Measurements from ENCODE around the gene INAVA. TPM values are rescaled to one million over a fixed set of nuclear protein-coding genes. Genes with fewer than 3 reads are reported as not detected.
"Not testable (repeated sequence)": the region's sequence is repeated elsewhere in the genome, so short reads cannot be mapped to it uniquely, and the experiment has no call there.

INAVA gene
- total RNA-seq, 1 donor from 2014 or later, result 2.4 TPM

DNA sequence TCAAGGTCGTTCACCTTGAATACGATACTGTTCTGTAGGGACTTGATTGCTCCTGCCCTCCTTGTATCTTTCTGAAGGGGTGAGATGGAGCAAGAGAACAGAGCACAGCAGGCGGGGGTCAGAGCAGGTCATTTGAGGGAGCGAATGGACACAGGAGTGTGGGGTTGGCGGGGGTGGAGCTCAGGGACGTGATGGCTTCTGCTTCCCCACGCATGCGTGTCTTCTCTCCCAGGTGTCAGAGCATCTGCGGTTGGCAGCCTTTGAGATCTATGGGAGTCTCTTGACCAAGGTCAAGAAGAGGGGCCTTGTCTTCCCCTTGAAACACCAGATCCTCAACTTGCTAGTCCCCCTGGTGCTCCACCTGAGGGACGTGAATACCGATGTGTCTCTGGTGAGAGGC is 63.9 kb downstream of the INAVA start:
- Mint-ChIP-seq H3K27me3 (ENCODE audit: unreplicated experiment) (peaks cover 1% of the 10 kb centered on the region), H3K27ac (ENCODE audit: unreplicated experiment) (no peak overlapping the region), H3K4me3 (ENCODE audit: unreplicated experiment) (no peak overlapping the region), H3K4me1 (ENCODE audit: low read depth, unreplicated experiment) (peaks cover 7% of the 10 kb centered on the region), H3K36me3 (ENCODE audit: unreplicated experiment) (no peaks in the 10 kb centered on the region), H3K9me3 (ENCODE audit: unreplicated experiment) (peaks cover 7% of the 10 kb centered on the region)
- TF ChIP-seq, protein P1, sequence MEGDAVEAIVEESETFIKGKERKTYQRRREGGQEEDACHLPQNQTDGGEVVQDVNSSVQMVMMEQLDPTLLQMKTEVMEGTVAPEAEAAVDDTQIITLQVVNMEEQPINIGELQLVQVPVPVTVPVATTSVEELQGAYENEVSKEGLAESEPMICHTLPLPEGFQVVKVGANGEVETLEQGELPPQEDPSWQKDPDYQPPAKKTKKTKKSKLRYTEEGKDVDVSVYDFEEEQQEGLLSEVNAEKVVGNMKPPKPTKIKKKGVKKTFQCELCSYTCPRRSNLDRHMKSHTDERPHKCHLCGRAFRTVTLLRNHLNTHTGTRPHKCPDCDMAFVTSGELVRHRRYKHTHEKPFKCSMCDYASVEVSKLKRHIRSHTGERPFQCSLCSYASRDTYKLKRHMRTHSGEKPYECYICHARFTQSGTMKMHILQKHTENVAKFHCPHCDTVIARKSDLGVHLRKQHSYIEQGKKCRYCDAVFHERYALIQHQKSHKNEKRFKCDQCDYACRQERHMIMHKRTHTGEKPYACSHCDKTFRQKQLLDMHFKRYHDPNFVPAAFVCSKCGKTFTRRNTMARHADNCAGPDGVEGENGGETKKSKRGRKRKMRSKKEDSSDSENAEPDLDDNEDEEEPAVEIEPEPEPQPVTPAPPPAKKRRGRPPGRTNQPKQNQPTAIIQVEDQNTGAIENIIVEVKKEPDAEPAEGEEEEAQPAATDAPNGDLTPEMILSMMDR (IDR thresholded peaks at IDR 0.05; ENCODE audit: partially characterized antibody, unreplicated experiment), result no peak
- no peak for DNase-seq

DNA sequence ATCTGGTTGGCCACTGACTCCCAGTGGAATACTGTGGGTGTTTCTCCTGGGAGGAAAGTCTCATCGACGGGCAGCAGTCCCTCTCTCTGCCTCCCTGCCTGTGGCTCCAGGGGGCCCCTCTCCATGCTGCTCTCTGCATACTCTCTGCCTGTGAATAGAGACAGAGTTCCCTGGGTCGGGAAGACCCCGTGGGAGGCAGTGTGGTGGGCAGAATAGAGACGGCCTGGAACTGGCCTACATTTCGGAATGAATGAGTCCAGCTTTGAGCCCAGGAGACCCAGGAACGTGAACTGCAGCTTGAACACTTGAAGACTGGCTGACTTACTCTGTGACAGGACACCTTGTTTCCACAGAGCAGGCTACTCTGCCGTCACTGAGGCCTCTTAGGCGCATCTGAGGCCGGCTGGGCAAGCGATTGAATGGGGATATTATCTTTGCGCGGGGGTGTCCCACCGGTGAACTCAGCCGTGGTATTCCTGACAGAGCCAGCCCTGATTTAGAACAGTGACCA is 64.8 kb downstream of the INAVA start:
- H3K27ac Mint-ChIP-seq (ENCODE audit: unreplicated experiment), result no peak overlapping the region
- H3K4me3 Mint-ChIP-seq (ENCODE audit: unreplicated experiment), result no peak overlapping the region
- H3K9me3 Mint-ChIP-seq (ENCODE audit: unreplicated experiment), result peaks cover 7% of the 10 kb centered on the region
- H3K36me3 Mint-ChIP-seq (ENCODE audit: unreplicated experiment), result peaks cover under 1% of the 10 kb centered on the region
- peaks cover 7% of the 10 kb centered on the region for H3K4me1 Mint-ChIP-seq (ENCODE audit: low read depth, unreplicated experiment)
- H3K27me3 Mint-ChIP-seq (ENCODE audit: unreplicated experiment), result peaks cover 4% of the 10 kb centered on the region
- DNase-seq, result no peak
- TF ChIP-seq, protein P1 (IDR thresholded peaks at IDR 0.05; ENCODE audit: partially characterized antibody, unreplicated experiment), result no peak

DNA sequence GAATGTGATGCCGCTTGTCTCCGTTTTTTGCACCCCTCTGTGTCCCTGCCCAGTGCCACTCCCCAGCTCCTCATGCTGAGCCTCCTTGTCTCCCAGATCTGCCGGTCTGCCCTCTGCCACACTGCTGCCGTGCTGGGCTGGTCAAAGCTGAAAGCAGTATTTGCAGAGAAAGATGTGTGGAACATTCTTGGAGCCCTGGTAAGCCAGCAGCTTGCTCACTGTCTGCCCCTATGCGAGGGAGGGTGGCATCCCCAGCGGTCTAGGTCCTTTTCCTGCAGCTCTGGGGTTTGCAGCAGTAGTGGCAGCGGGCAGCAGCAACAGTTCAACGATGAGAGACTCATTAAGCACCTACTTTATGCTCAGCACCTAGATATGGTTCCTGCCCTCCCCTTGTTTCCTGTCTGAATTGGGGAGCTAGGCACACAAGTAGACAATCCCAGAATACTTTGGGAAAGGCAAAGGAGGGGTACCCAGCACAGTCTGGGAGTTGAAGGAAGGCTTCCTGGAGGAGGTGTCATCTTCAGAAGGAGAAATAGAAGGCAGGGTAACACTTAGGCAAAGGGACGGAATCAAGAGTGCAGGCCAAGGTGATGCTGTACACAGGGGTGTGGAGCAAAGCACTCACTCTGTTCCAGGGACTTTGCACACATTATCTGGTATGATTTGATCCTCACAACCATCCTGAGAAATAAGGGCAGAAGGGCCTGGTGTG is 65.7 kb downstream of the INAVA start:
- no peak overlapping the region for H3K27ac Mint-ChIP-seq (ENCODE audit: unreplicated experiment)
- peaks cover 4% of the 10 kb centered on the region for H3K27me3 Mint-ChIP-seq (ENCODE audit: unreplicated experiment)
- no peak for DNase-seq
- H3K36me3 Mint-ChIP-seq (ENCODE audit: unreplicated experiment), result peaks cover 5% of the 10 kb centered on the region
- TF ChIP-seq, protein P1 (IDR thresholded peaks at IDR 0.05; ENCODE audit: partially characterized antibody, unreplicated experiment), result no peak
- no peak overlapping the region for H3K4me3 Mint-ChIP-seq (ENCODE audit: unreplicated experiment)
- H3K9me3 Mint-ChIP-seq (ENCODE audit: unreplicated experiment), result peaks cover 7% of the 10 kb centered on the region
- H3K4me1 Mint-ChIP-seq (ENCODE audit: low read depth, unreplicated experiment), result peaks cover 7% of the 10 kb centered on the region

DNA sequence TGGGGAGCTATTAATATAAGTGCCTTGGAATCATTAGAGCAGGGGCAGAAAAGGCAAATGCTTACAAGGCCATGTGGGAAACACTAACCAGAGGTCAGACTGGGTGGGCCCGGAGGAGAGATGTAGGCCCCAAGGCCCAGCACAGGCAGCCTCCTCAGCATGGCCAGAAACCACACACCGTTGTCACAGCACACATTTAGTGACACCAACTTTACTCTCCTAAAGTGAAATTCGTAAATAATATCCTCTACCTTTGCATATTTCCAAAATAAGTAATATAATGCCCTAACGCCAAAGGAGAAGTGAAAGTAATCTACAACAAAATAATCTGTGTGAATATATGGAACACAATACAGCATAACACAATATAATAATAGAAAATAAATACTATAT is 66.2 kb downstream of the INAVA start:
- H3K36me3 Mint-ChIP-seq (ENCODE audit: unreplicated experiment), result peaks cover 5% of the 10 kb centered on the region

DNA sequence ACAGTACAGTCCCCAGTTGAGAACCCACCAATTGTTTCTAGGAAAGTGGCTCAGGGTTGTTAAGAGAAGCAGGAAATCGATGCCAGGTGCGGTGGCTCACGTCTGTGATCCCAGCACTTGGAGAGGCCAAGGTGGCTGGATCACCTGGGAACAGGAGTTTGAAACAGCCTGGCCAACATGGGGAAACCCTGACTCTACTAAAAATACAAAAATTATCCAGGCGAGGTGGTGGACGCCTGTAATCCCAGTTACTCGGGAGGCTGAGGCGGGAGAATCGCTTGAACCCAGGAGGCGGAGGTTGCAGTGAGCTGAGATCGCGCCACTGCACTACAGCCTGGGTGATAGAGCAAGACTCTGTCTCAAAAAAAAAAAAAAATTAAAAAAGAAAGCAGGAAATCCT is 67.5 kb downstream of the INAVA start:
- not testable (repeated sequence) for H3K9me3 Mint-ChIP-seq (ENCODE audit: unreplicated experiment); H3K4me3 Mint-ChIP-seq (ENCODE audit: unreplicated experiment); H3K4me1 Mint-ChIP-seq (ENCODE audit: low read depth, unreplicated experiment); H3K27me3 Mint-ChIP-seq (ENCODE audit: unreplicated experiment); H3K36me3 Mint-ChIP-seq (ENCODE audit: unreplicated experiment); H3K27ac Mint-ChIP-seq (ENCODE audit: unreplicated experiment); DNase-seq

More for the DNA sequence above, 66.2 kb downstream of the INAVA start:
- no peak for DNase-seq
- H3K9me3 Mint-ChIP-seq (ENCODE audit: unreplicated experiment), result peaks cover 5% of the 10 kb centered on the region
- TF ChIP-seq, protein P1 (IDR thresholded peaks at IDR 0.05; ENCODE audit: partially characterized antibody, unreplicated experiment), result no peak
- H3K27ac Mint-ChIP-seq (ENCODE audit: unreplicated experiment), result no peak overlapping the region
- peaks cover 3% of the 10 kb centered on the region for H3K27me3 Mint-ChIP-seq (ENCODE audit: unreplicated experiment)
- no peak overlapping the region for H3K4me3 Mint-ChIP-seq (ENCODE audit: unreplicated experiment)
- peaks cover 7% of the 10 kb centered on the region for H3K4me1 Mint-ChIP-seq (ENCODE audit: low read depth, unreplicated experiment)
